ENCODE measurements around the gene TXLNA.

TXLNA gene

GRCh38 chr1:32215629-32216480 is 36.4 kb downstream of the TXLNA start:
- peak; percentile 46 for DNase-seq (ENCODE audit: low read depth)

GRCh38 chr1:32216566-32216965 is 37.1 kb downstream of the TXLNA start:
- no peak for DNase-seq (ENCODE audit: low read depth)

- no peak for DNase-seq (ENCODE audit: low read depth)
Observed at GRCh38 chr1:32219022-32219421, 39.5 kb downstream of the TXLNA start.

- no peak for DNase-seq (ENCODE audit: low read depth)
Observed at GRCh38 chr1:32220746-32221580, 41.5 kb downstream of the TXLNA start.

- DNase-seq (ENCODE audit: low read depth), result no peak
Observed at GRCh38 chr1:32221581-32221979, 42.1 kb downstream of the TXLNA start.

- peak; percentile 83 for DNase-seq (ENCODE audit: low read depth)
Observed at GRCh38 chr1:32221980-32222755, 42.7 kb downstream of the TXLNA start, which contains the start of the genes EIF3I and TMEM234. Gene EIF3I (plus strand): TSS chr1:32222407. CDS start chr1:32222442, 35 bp downstream. Gene TMEM234 (minus strand): TSS chr1:32222353. CDS start chr1:32222322, 31 bp downstream.

- no peak for DNase-seq (ENCODE audit: low read depth)
Observed at GRCh38 chr1:32223683-32224082, 44.2 kb downstream of the TXLNA start.

- DNase-seq (ENCODE audit: low read depth), result no peak
Observed at GRCh38 chr1:32224285-32224684, 44.8 kb downstream of the TXLNA start.

GRCh38 chr1:32228771-32229170 is 49.3 kb downstream of the TXLNA start:
- no peak for DNase-seq (ENCODE audit: low read depth)

GRCh38 chr1:32231843-32232432 is 52.5 kb downstream of the TXLNA start:
- no peak for DNase-seq (ENCODE audit: low read depth)

- no peak for DNase-seq (ENCODE audit: low read depth)
Observed at GRCh38 chr1:32232558-32233304, 53.3 kb downstream of the TXLNA start.

GRCh38 chr1:32234792-32235191 is 55.3 kb downstream of the TXLNA start:
- DNase-seq (ENCODE audit: low read depth), result no peak

- no peak for DNase-seq (ENCODE audit: low read depth)
Observed at GRCh38 chr1:32239337-32239736, 59.9 kb downstream of the TXLNA start.

GRCh38 chr1:32239790-32240139 is 60.3 kb downstream of the TXLNA start:
- DNase-seq (ENCODE audit: low read depth), result no peak

GRCh38 chr1:32240140-32240951 is 60.9 kb downstream of the TXLNA start:
- DNase-seq (ENCODE audit: low read depth), result no peak

GRCh38 chr1:32241001-32241763 is 61.7 kb downstream of the TXLNA start:
- no peak for DNase-seq (ENCODE audit: low read depth)

GRCh38 chr1:32242341-32242851 is 62.9 kb downstream of the TXLNA start:
- no peak for DNase-seq (ENCODE audit: low read depth)

GRCh38 chr1:32246888-32247273 is 67.4 kb downstream of the TXLNA start, which contains the start of gene FAM167B:
Gene FAM167B (plus strand): TSS chr1:32247222. CDS start chr1:32247422, 200 bp downstream.
- no peak for DNase-seq (ENCODE audit: low read depth)

GRCh38 chr1:32247452-32247851 is 68.0 kb downstream of the TXLNA start:
- DNase-seq (ENCODE audit: low read depth), result no peak

Measured in activated T-cell treated with anti-CD3 and anti-CD28 coated beads for 48 hours (primary cell).